Sciatic nerve (tissue), 2 donors: ENCODE results near the gene SLC8A2. TPM values are rescaled to one million over a fixed set of nuclear protein-coding genes. Genes with fewer than 3 reads are reported as not detected.

ENCODE experiments used
- ATAC-seq: fragments of 200-7000 bp; cut with Tn5 transposase; one replicate; pipeline ENCODE4 v1.9.1; 2020; ENCODE audit warnings: mild to moderate bottlenecking, moderate library complexity
- DNase-seq: peaks from one replicate; pipeline ENCODE4 v3.0.0-alpha.2; 2020; ENCODE audit warnings: low spot score
- intact Hi-C: fragments of 100-400 bp; cut with DNase I; formaldehyde crosslinking; loops from one replicate; pipeline ENCODE4 v1.14.2; 2022
- total RNA-seq: library from RNA; stranded (reverse); fragmentation: NEBNext Ultra II Directional; extraction: Animal tissue kit (Norgen Biotek cat#: 25700); gene quantifications from one replicate; pipeline ENCODE4 v1.2.1, GENCODE V29; 2021
- donor health status: DM: no; HTN: no; CAD: no.
- donor health status: DM: no; HTN: no; CAD: no.

Gene SLC8A2
- total RNA-seq, 1 donor from 2014 or later = not detected

- intact Hi-C loops = loop anchor here (5.0 kb wide), 1 partner anchor 260 kb away; no protein-coding TSS in a partner anchor
- ATAC-seq (no peak), DNase-seq (no peak)
Measured at GRCh38 chr19:47437500-47437899, 34.2 kb downstream of the SLC8A2 start.

- peak; percentile 89 for ATAC-seq
- intact Hi-C loops = loop anchor here (5.0 kb wide), 1 partner anchor 260 kb away; no protein-coding TSS in a partner anchor
Measured at GRCh38 chr19:47436712-47437401, 34.8 kb downstream of the SLC8A2 start.

GRCh38 chr19:47435883-47436417, 35.7 kb downstream of the SLC8A2 start:
- intact Hi-C loops = loop anchor here (5.0 kb wide), 1 partner anchor 261 kb away; no protein-coding TSS in a partner anchor
- DNase-seq (no peak), ATAC-seq (no peak)

More at GRCh38 chr19:47436712-47437401, 34.8 kb downstream of the SLC8A2 start:
- peak; percentile 88 for DNase-seq

GRCh38 chr19:47435196-47435595, 36.5 kb downstream of the SLC8A2 start:
- intact Hi-C loops = loop anchor here (5.0 kb wide), 1 partner anchor 262 kb away; no protein-coding TSS in a partner anchor
- no peak for ATAC-seq
- DNase-seq = no peak

GRCh38 chr19:47434088-47434487, 37.6 kb downstream of the SLC8A2 start:
- no peak for ATAC-seq
- intact Hi-C loops = no loop called here

GRCh38 chr19:47433121-47433520, 38.6 kb downstream of the SLC8A2 start:
- no peak for DNase-seq
- intact Hi-C loops = no loop called here
- ATAC-seq = no peak

More at GRCh38 chr19:47434088-47434487, 37.6 kb downstream of the SLC8A2 start:
- DNase-seq = no peak

GRCh38 chr19:47432499-47432898, 39.2 kb downstream of the SLC8A2 start:
- intact Hi-C loops = no loop called here
- ATAC-seq = no peak

GRCh38 chr19:47432091-47432490, 39.6 kb downstream of the SLC8A2 start:
- no peak for ATAC-seq
- DNase-seq = no peak
- intact Hi-C loops = no loop called here

More at GRCh38 chr19:47432499-47432898, 39.2 kb downstream of the SLC8A2 start:
- no peak for DNase-seq

GRCh38 chr19:47430041-47430802, 41.5 kb downstream of the SLC8A2 start:
- no peak for DNase-seq
- peak; percentile 31 for ATAC-seq
- intact Hi-C loops = no loop called here

- intact Hi-C loops = no loop called here
- ATAC-seq (no peak), DNase-seq (no peak)
Measured at GRCh38 chr19:47429140-47429793, 42.4 kb downstream of the SLC8A2 start.

GRCh38 chr19:47428177-47428894, 43.4 kb downstream of the SLC8A2 start:
- intact Hi-C loops = loop anchor here (1.0 kb wide), 1 partner anchor 21 kb away; no protein-coding TSS in a partner anchor

GRCh38 chr19:47427241-47428176, 44.2 kb downstream of the SLC8A2 start:
- intact Hi-C loops = loop anchor here (1.0 kb wide), 1 partner anchor 20 kb away; no protein-coding TSS in a partner anchor
- ATAC-seq (peak; percentile 65), DNase-seq (peak; percentile 72)

More at GRCh38 chr19:47428177-47428894, 43.4 kb downstream of the SLC8A2 start:
- ATAC-seq = peak; percentile 94
- DNase-seq = peak; percentile 90

- no peak for ATAC-seq
- no peak for DNase-seq
- intact Hi-C loops = no loop called here
Measured at GRCh38 chr19:47423203-47423882, 48.4 kb downstream of the SLC8A2 start.

- intact Hi-C loops = no loop called here
- ATAC-seq = no peak
Measured at GRCh38 chr19:47422417-47423163, 49.1 kb downstream of the SLC8A2 start.

GRCh38 chr19:47421844-47422395, 49.8 kb downstream of the SLC8A2 start:
- no peak for ATAC-seq
- DNase-seq = no peak
- intact Hi-C loops = no loop called here

More at GRCh38 chr19:47422417-47423163, 49.1 kb downstream of the SLC8A2 start:
- no peak for DNase-seq
